ENCODE measurements around the gene POLR1F.

The POLR1F gene

DNA sequence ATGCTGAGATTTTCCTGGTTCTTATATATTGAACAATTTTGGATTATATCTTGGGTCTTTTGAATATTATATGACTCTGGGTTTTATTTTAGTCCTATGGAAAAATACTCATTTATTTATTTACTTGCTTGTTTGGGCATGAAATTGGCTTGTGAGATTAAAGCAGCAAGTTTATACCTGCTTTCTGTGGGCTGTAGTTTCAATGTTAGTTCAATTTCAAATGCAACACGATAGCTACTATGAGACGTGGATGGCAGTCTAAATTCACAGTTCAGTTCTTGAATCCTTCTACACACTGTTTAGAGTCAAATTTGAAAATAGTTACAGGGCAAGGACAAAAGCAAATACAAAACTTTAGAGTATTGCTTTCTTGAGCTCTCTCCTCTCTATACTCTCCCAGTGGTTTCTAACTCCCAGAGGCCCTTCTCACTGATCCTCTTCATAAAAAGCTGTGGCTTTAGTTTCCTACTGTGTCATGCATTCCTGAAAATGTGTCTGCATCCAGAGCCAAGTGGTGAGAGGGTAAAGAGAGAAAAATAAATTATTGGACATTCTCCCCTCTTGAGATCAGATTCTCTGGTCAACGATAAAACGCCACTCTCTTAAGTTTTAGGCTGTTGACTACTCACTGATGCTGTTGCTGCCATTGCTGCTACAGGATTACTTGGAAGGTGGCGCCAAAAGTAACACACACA, 34.4 kb downstream of the POLR1F start:
- no peak for DNase-seq

DNA sequence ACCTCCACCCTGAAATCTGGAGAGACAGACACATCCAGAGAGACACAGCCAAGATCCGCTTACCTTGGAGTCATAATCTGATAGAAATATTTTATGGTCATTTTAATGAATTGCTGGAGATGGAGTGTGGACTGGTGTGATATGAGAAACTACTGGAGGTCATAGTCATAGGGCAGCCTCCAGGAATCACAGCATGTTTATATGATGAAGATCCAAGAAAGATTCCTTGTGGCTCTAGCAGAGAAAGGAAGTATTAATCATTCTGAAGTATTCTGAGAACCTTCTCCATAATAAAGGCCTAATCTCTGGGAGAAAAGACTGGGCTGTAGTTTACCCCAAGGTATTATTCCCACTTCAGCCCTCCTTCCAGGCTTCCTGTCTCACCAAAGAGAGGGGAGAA, 38.0 kb downstream of the POLR1F start:
- no peak for DNase-seq

DNA sequence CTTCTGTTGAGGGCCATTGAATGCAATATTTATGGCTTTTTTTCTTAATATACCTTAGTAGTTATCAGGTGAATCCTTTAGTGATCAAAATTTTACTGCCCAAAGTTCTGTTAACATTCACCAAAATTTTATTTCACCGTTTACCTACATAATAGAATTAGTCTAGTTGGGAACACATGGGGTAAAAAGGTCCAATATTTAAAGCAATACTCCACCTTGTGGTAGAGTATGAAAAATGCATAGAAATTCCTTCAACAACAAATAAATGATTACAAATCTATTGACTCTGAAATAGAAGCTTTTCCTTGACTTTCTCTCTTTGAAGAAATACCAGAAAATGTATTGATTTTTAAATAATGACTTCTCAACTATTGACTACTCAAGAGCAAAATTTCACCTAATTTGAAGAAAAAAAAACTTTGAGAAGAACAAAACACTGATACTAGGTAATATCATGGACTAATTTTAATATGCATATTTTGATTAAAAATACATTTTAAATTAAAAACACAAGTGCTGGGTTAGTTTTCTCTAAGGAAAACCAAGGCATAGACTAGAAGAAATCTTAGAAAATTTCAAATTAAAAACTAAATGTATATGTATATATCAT, 43.3 kb downstream of the POLR1F start:
- DNase-seq: no peak

DNA sequence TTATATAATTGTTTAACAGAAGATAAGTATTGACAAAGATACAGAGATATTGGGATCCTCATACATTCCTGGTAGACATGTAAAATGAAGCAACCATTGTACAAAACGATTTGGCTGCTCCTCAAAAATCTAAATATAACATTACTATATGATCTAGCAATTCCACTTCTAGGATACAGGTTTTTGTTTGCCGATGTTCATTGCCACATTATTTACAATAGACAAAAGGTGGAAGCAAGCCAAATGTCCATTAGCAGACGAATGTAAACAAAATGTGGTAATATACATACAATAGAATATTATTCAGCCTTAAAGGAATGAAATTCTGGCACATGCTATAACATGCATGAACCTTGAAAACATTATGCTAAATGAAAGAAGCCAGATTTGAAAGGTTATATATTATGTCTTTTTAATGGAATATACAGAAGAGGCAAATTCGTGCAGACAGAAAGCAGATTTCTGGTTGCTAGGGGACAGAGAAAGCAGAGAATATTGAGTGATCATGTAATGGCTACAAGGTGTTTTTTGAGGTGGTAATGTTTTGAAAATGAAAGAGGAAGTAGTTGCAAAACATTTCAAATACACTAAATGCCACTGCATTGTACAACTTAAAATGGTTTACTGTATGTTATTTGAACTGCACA, 44.9 kb downstream of the POLR1F start:
- no peak for DNase-seq

DNA sequence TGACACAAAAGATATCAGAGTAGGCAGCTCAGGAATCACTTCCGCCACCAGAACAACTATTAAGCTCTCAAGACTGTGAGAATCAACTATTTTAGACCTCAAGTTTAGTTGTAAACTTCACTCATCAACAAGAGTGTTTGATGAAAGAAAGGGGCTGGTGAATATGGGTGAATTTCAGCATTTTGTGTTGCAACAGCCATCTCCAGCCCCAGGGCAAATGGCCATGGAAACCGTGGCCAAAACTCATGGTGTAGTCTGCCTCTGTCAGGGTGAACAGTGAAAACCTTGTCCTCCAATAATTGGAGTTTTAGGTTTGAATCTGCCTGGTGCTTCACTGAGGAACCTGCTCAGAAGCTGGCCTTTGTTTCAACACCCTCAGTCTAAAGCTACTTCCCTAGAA, 60.0 kb downstream of the POLR1F start:
- DNase-seq: no peak
